GM12878 (cell line): ENCODE measurements around the gene SLC9B1. TPM values are rescaled to one million over a fixed set of nuclear protein-coding genes. Genes with fewer than 3 reads are reported as not detected.

Experiments
- ATF3 ChIP-seq: IDR thresholded peaks from 2 replicates; pipeline ENCODE4 v1.6.1; 2011; ENCODE audit warnings: low read depth, mild to moderate bottlenecking, low read length, moderate library complexity, borderline replicate concordance; ENCODE audit errors: extremely low read depth
- CTCF ChIP-seq, 3 experiments: IDR thresholded peaks in 2 of 3; conservative IDR thresholded peaks in 1 of 3; 2 replicates each; pipeline ENCODE4 v1.5.1; 2011; ENCODE audit warnings: low read depth in 3 of 3, low read length in 3 of 3, mild to moderate bottlenecking in 3 of 3, control low read depth in 2 of 3, moderate library complexity in 2 of 3, inconsistent platforms in 1 of 3, mixed read lengths in 1 of 3; ENCODE audit not compliant: control insufficient read depth in 2 of 3, insufficient read depth in 1 of 3; ENCODE audit errors: extremely low read depth in 1 of 3
- FOXK2 ChIP-seq: fragments of 450-650 bp; IDR thresholded peaks from 2 replicates; pipeline ENCODE4 v1.6.1; 2017; ENCODE audit warnings: mild to moderate bottlenecking, moderate library complexity
- FOXM1 ChIP-seq: IDR thresholded peaks from 2 replicates; pipeline ENCODE4 v1.6.1; 2012; ENCODE audit warnings: low read depth, mild to moderate bottlenecking, inconsistent platforms, low read length, moderate library complexity
- HCFC1 ChIP-seq: fragments of 150-350 bp; IDR thresholded peaks from 2 replicates; pipeline ENCODE4 v1.6.1; 2014; ENCODE audit warnings: low read length
- MYB ChIP-seq: fragments of 150-350 bp; IDR thresholded peaks from 2 replicates; pipeline ENCODE4 v1.6.1; 2014; ENCODE audit warnings: mild to moderate bottlenecking, low read depth, low read length, borderline replicate concordance
- POLR2A ChIP-seq: IDR thresholded peaks from 2 replicates; pipeline ENCODE4 v1.6.1; 2011; ENCODE audit warnings: low read depth, mild to moderate bottlenecking, low read length
- POLR2AphosphoS5 ChIP-seq: IDR thresholded peaks from 2 replicates; pipeline ENCODE4 v1.6.1; 2011; ENCODE audit warnings: mild to moderate bottlenecking, low read length, inconsistent platforms
- RELA ChIP-seq: fragments of 450-650 bp; IDR thresholded peaks from 2 replicates; pipeline ENCODE4 v1.8.0; 2014; ENCODE audit warnings: borderline replicate concordance; ENCODE audit not compliant: partially characterized antibody
- REST ChIP-seq: IDR thresholded peaks from 2 replicates; pipeline ENCODE4 v1.6.1; 2012; ENCODE audit warnings: mild to moderate bottlenecking, low read depth, low read length
- SMC3 ChIP-seq: IDR thresholded peaks from 2 replicates; pipeline ENCODE4 v1.6.1; 2011; ENCODE audit warnings: low read length, improper control_type of control experiment, borderline replicate concordance
- polyA plus RNA-seq, 11 experiments: library from polyadenylated mRNA; depleted of rRNA in 4 of 11; unstranded in 6 of 11; stranded (reverse) in 5 of 11; fragments of >200 nt; fragmentation: Nextera tagmentation in 4 of 11; fragmentation: Illumina TruSeq in 1 of 11; extraction: Ambion mirVana in 4 of 11; extraction: Trizol in 1 of 11; gene quantifications; 1 replicate in 1 of 11; 2 replicates in 10 of 11; pipeline versions ENCODE4 v1.2.1 to v1.2.3, GENCODE V29; 2011 to 2016; ENCODE audit warnings: inconsistent platforms in 2 of 11, missing spikeins in 2 of 11, low read depth in 1 of 11
- total RNA-seq, 4 experiments: library from RNA; depleted of rRNA in 3 of 4; stranded (reverse); fragments of >200 nt in 3 of 4; fragmentation: Illumina TruSeq in 1 of 4; extraction: Trizol in 1 of 4; gene quantifications; 2 replicates each; pipeline versions ENCODE4 v1.2.1 to v1.2.3, GENCODE V29; 2013 to 2021

SLC9B1 gene
- total and polyA plus RNA-seq, 10 of the 15 experiments (the other 5 are each of a cell fraction or from before 2014, with no cell fraction given), result 1.0 to 3.5 (median 1.8) TPM

- TF ChIP-seq POLR2AphosphoS5, result no peak
- no peak for TF ChIP-seq POLR2A
- no peak for TF ChIP-seq CTCF (IDR thresholded peaks at IDR 0.05 in 2 of 3, conservative IDR thresholded peaks at IDR 0.05 in 1 of 3; ENCODE audit: control insufficient read depth in 2 of 3, extremely low read depth in 1 of 3, insufficient read depth in 1 of 3, low read depth in 3 of 3, low read length in 3 of 3)
- no peak for TF ChIP-seq FOXM1
- no peak for TF ChIP-seq MYB
- no peak for TF ChIP-seq HCFC1
- TF ChIP-seq SMC3, result no peak
- no peak for TF ChIP-seq RELA
- TF ChIP-seq REST, result no peak
- TF ChIP-seq FOXK2, result no peak
- TF ChIP-seq ATF3, result no peak
Measured at GRCh38 chr4:102871772-102872171, 147.7 kb downstream of the SLC9B1 start (continued).
